Esophagus squamous epithelium (tissue), 5 donors: ENCODE measurements around the gene ROBO3. TPM values are rescaled to one million over a fixed set of nuclear protein-coding genes. Genes with fewer than 3 reads are reported as not detected.

ENCODE experiments used
- DNase-seq: peaks from one replicate; lab custom pipeline; 2025; lab: John Stamatoyannopoulos, UW
- H3K27ac ChIP-seq, 4 donors: fragments of 200-600 bp; sonication (generic); one replicate each; pipeline ENCODE4 v1.5.1; 2016 to 2019; ENCODE audit warnings: mild to moderate bottlenecking in 1 of 4
- H3K27me3 ChIP-seq, 4 donors: fragments of 200-600 bp; sonication (generic); 1 replicate in 3 of 4; 2 replicates in 1 of 4; pipeline versions ENCODE4 v1.5.1 to v1.6.0; 2017 to 2021; ENCODE audit warnings: antibody characterized with exemption in 1 of 4
- H3K36me3 ChIP-seq, 3 donors: fragments of 200-600 bp; sonication (generic); one replicate each; pipeline ENCODE4 v1.5.1; 2016 to 2019
- H3K4me1 ChIP-seq, 3 donors: fragments of 200-600 bp; sonication (generic); one replicate each; pipeline ENCODE4 v1.5.1; 2017 to 2019
- H3K4me3 ChIP-seq, 4 donors: fragments of 200-600 bp; sonication (generic); 1 replicate in 3 of 4; 2 replicates in 1 of 4; pipeline ENCODE4 v1.5.1; 2016 to 2019; ENCODE audit warnings: mild to moderate bottlenecking in 2 of 4, moderate library complexity in 1 of 4
- H3K9me3 ChIP-seq, 3 donors: fragments of 200-600 bp; sonication (generic); one replicate each; pipeline ENCODE4 v1.5.1; 2016 to 2019
- CTCF ChIP-seq, 6 experiments: fragments of 450-650 bp in 4 of 6; fragments of 200-600 bp in 2 of 6; sonication (generic) in 2 of 6; IDR thresholded peaks; one replicate each; pipeline ENCODE4 v1.5.1; 2016 to 2019; ENCODE audit warnings: antibody characterized with exemption in 6 of 6, mild to moderate bottlenecking in 4 of 6, moderate library complexity in 4 of 6
- POLR2A ChIP-seq, 4 donors: fragments of 450-650 bp; IDR thresholded peaks; one replicate each; pipeline ENCODE4 v1.6.1; 2017; ENCODE audit warnings: antibody characterized with exemption in 4 of 4, mild to moderate bottlenecking in 4 of 4, moderate library complexity in 3 of 4
- WGBS, 2 donors: methylation state at CpG; one replicate each; pipeline ENCODE4 v1.1.5; 2018; 5-methylcytosine and 5-hydroxymethylcytosine counted together
- intact Hi-C: fragments of 100-400 bp; cut with DNase I; formaldehyde crosslinking; loops from one replicate; pipeline ENCODE4 v1.15.0; 2022
- total RNA-seq, 4 donors: library from RNA; depleted of rRNA; stranded (reverse); fragments of >200 nt; gene quantifications; one replicate each; pipeline ENCODE4 v1.1.0, GENCODE V29; 2016
- donor health status: DM: yes; HTN: yes; CAD: no.

The ROBO3 gene
- total RNA-seq, 4 donors from 2014 or later, result 1.8 to 12.4 (median 3.8) TPM

DNA sequence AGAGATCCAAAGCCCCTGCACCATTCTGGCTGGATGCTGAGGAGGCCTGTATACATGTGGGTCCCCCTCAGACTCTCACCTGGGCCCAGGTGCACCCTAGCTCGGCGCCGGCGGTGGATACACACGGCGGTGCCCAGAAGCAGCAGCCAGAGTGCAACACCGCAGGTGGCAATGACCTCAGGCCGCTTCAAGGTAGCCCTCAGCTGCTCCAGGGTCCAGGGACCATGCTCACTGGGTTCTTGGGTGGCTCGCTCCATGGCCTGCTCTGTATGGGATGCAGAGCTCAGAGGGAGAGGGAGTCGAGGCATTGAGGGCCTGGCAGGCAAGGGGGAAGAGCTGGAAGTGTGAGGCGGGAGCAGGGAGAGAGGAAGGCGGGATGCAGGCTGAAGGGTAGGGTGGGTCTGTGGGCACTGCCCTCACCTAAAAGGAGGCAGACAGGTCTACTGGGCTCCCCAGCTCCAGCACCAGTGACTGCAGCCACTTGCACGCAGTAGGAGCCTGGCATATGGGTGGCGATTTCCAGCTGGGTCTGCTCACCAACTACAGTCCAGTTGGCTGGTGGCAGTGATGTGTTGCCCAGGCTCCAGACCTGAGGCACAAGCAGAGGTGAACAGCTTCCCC is 28.7 kb downstream of the ROBO3 start:
- H3K4me3 ChIP-seq, result no peak overlapping the region
- no peaks in the 10 kb centered on the region for H3K9me3 ChIP-seq
- no peak for DNase-seq
- H3K27me3 ChIP-seq, result peaks cover 0 to under 1% (median 0%) of the 10 kb centered on the region in 4 donors
- 79 to 85% methylated on average over 4 of the region's 14 CpGs for WGBS, 2 donors
- H3K36me3 ChIP-seq, result no peaks in the 10 kb centered on the region
- peak overlapping the region in 1 of 4 donors; percentile 29 for H3K27ac ChIP-seq
- H3K4me1 ChIP-seq, result peaks cover 0 to 66% (median 9%) of the 10 kb centered on the region in 3 donors
- TF ChIP-seq POLR2A (IDR thresholded peaks at IDR 0.05) (no peak), CTCF (IDR thresholded peaks at IDR 0.05) (no peak)
- intact Hi-C loops, result no loop called here

- intact Hi-C loops, result no loop called here
- WGBS, 2 donors, result 72% methylated on average over 4 of the region's 4 CpGs
- no peak for DNase-seq
Observed at GRCh38 chr11:124894606-124895430, 29.6 kb downstream of the ROBO3 start.

GRCh38 chr11:124895471-124895971 is 30.3 kb downstream of the ROBO3 start:
- Histone ChIP-seq H3K9me3 (no peaks in the 10 kb centered on the region), H3K27ac (peak overlapping the region in 3 of 4 donors; percentile 67 to 87 (median 77)), H3K4me1 (peaks cover 0 to 69% (median 13%) of the 10 kb centered on the region in 3 donors), H3K4me3 (peak overlapping the region in 3 of 4 donors; percentile 30 to 57 (median 37)), H3K27me3 (peaks cover 0 to 17% (median 0%) of the 10 kb centered on the region in 4 donors), H3K36me3 (no peaks in the 10 kb centered on the region)
- no peak for DNase-seq
- no peak for TF ChIP-seq POLR2A (IDR thresholded peaks at IDR 0.05)
- no peak for TF ChIP-seq CTCF (IDR thresholded peaks at IDR 0.05)
- intact Hi-C loops, result no loop called here
- 60 to 80% methylated on average over 1 of the region's 20 CpGs for WGBS, 2 donors

More at GRCh38 chr11:124894606-124895430, 29.6 kb downstream of the ROBO3 start:
- H3K27ac ChIP-seq, result peak overlapping the region in 3 of 4 donors; percentile 67 to 87 (median 77)
- H3K36me3 ChIP-seq, result no peaks in the 10 kb centered on the region
- H3K27me3 ChIP-seq, result peaks cover 0 to 10% (median 0%) of the 10 kb centered on the region in 4 donors
- peak overlapping the region in 1 of 4 donors; percentile 57 for H3K4me3 ChIP-seq
- H3K4me1 ChIP-seq, result peaks cover 0 to 69% (median 13%) of the 10 kb centered on the region in 3 donors
- TF ChIP-seq POLR2A (IDR thresholded peaks at IDR 0.05) (no peak), CTCF (IDR thresholded peaks at IDR 0.05) (no peak)
- no peaks in the 10 kb centered on the region for H3K9me3 ChIP-seq

DNA sequence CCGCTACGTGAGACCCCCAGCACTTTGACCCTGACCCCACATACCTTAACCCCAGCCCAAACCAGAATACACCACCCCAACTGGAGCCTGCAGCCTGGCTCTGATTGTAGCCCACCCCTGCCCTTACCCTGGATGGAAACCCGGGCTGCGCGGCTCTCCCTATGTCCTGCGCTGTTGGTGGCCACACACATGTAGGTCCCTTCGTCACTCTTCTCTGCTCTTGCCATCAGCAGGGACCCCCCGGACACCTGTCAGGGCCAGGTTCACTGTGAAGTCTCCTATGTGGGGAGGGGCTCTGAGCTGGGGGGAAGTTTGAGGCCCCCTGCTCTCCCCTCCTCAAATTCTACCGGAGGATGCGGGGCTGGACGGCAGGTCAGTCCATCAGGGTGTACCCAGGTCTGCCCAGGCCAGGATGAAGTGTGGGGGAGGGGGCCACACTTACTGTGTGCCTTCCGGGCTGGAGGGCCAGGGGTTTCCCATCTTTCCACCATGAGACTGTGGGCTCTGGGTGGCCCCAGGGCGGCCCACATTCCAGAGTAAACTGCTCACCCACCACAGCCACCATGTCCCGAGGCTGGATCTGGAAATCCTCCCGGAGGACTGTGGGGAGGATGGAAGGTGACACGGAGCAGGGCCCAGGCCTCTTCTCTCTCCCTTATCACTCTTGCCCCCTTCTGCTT is 31.0 kb downstream of the ROBO3 start:
- peaks cover 0 to 23% (median 0%) of the 10 kb centered on the region in 4 donors for H3K27me3 ChIP-seq
- intact Hi-C loops, result no loop called here
- DNase-seq, result no peak
- peaks cover 0 to 65% (median 11%) of the 10 kb centered on the region in 3 donors for H3K4me1 ChIP-seq
- no peaks in the 10 kb centered on the region for H3K36me3 ChIP-seq
- H3K4me3 ChIP-seq, result peak overlapping the region in 3 of 4 donors; percentile 30 to 57 (median 37)
- peak overlapping the region; percentile 46 to 87 (median 72) for H3K27ac ChIP-seq
- H3K9me3 ChIP-seq, result no peaks in the 10 kb centered on the region
- WGBS, 2 donors, result 66 to 83% methylated on average over 3 to 10 of the region's 16 CpGs
- TF ChIP-seq POLR2A (IDR thresholded peaks at IDR 0.05) (no peak), CTCF (IDR thresholded peaks at IDR 0.05) (no peak)
